ENCODE results near the gene LCTL.
"Not testable (repeated sequence)": the region's sequence is repeated elsewhere in the genome, so short reads cannot be mapped to it uniquely, and the experiment has no call there.

The LCTL gene

GRCh38 chr15:66592505-66593218 is 26.9 kb upstream of the LCTL start:
- DNase-seq (ENCODE audit: insufficient read length, low spot score) (no peak), FAIRE-seq (no peak)
- TF ChIP-seq POLR2A (IDR thresholded peaks at IDR 0.05; ENCODE audit: low read depth, low read length) (no peak), TAF1 (IDR thresholded peaks at IDR 0.05; ENCODE audit: low read depth, low read length) (no peak), PAX5 (IDR thresholded peaks at IDR 0.05; ENCODE audit: insufficient read depth, low read length, severe bottlenecking) (no peak), POU2F2 (IDR thresholded peaks at IDR 0.05; ENCODE audit: low read depth, low read length) (no peak)

- DNase-seq (ENCODE audit: insufficient read length, low spot score) (no peak), FAIRE-seq (no peak)
- TF ChIP-seq PAX5 (IDR thresholded peaks at IDR 0.05; ENCODE audit: insufficient read depth, low read length, severe bottlenecking) (no peak), POLR2A (IDR thresholded peaks at IDR 0.05; ENCODE audit: low read depth, low read length) (no peak), SPI1 (IDR thresholded peaks at IDR 0.05; ENCODE audit: low read depth, low read length) (no peak), POU2F2 (IDR thresholded peaks at IDR 0.05; ENCODE audit: low read depth, low read length) (no peak), POLR2AphosphoS5 (IDR thresholded peaks at IDR 0.05; ENCODE audit: low read depth, low read length) (no peak), TAF1 (IDR thresholded peaks at IDR 0.05; ENCODE audit: low read depth, low read length) (no peak)
Measured at GRCh38 chr15:66591322-66591862, 25.6 kb upstream of the LCTL start.

GRCh38 chr15:66590435-66590834 is 24.6 kb upstream of the LCTL start:
- DNase-seq (ENCODE audit: insufficient read length, low spot score) (no peak), FAIRE-seq (no peak)
- TF ChIP-seq TAF1 (IDR thresholded peaks at IDR 0.05; ENCODE audit: low read depth, low read length), result no peak

- DNase-seq (ENCODE audit: insufficient read length, low spot score), result not testable (repeated sequence)
Measured at GRCh38 chr15:66589429-66589828, 23.6 kb upstream of the LCTL start.

GRCh38 chr15:66588971-66589370 is 23.2 kb upstream of the LCTL start:
- TF ChIP-seq PAX5 (IDR thresholded peaks at IDR 0.05; ENCODE audit: insufficient read depth, low read length, severe bottlenecking), result no peak
- TF ChIP-seq POLR2A (IDR thresholded peaks at IDR 0.05; ENCODE audit: low read depth, low read length), result no peak
- no peak for TF ChIP-seq TAF1 (IDR thresholded peaks at IDR 0.05; ENCODE audit: low read depth, low read length)
- TF ChIP-seq SPI1 (IDR thresholded peaks at IDR 0.05; ENCODE audit: low read depth, low read length), result no peak
- TF ChIP-seq POU2F2 (IDR thresholded peaks at IDR 0.05; ENCODE audit: low read depth, low read length), result no peak
- TF ChIP-seq POLR2AphosphoS5 (IDR thresholded peaks at IDR 0.05; ENCODE audit: low read depth, low read length), result no peak
- no peak for DNase-seq (ENCODE audit: insufficient read length, low spot score)
- no peak for FAIRE-seq

More at GRCh38 chr15:66589429-66589828, 23.6 kb upstream of the LCTL start:
- FAIRE-seq, result not testable (repeated sequence)

GRCh38 chr15:66588537-66588936 is 22.7 kb upstream of the LCTL start:
- no peak for DNase-seq (ENCODE audit: insufficient read length, low spot score)
- TF ChIP-seq POLR2A (IDR thresholded peaks at IDR 0.05; ENCODE audit: low read depth, low read length) (no peak), TAF1 (IDR thresholded peaks at IDR 0.05; ENCODE audit: low read depth, low read length) (no peak), POU2F2 (IDR thresholded peaks at IDR 0.05; ENCODE audit: low read depth, low read length) (no peak), SPI1 (IDR thresholded peaks at IDR 0.05; ENCODE audit: low read depth, low read length) (no peak), PAX5 (IDR thresholded peaks at IDR 0.05; ENCODE audit: insufficient read depth, low read length, severe bottlenecking) (no peak), POLR2AphosphoS5 (IDR thresholded peaks at IDR 0.05; ENCODE audit: low read depth, low read length) (no peak)
- FAIRE-seq, result no peak

- FAIRE-seq (no peak), DNase-seq (ENCODE audit: insufficient read length, low spot score) (no peak)
- TF ChIP-seq SPI1 (IDR thresholded peaks at IDR 0.05; ENCODE audit: low read depth, low read length) (no peak), POU2F2 (IDR thresholded peaks at IDR 0.05; ENCODE audit: low read depth, low read length) (no peak), PAX5 (IDR thresholded peaks at IDR 0.05; ENCODE audit: insufficient read depth, low read length, severe bottlenecking) (no peak), POLR2AphosphoS5 (IDR thresholded peaks at IDR 0.05; ENCODE audit: low read depth, low read length) (no peak), TAF1 (IDR thresholded peaks at IDR 0.05; ENCODE audit: low read depth, low read length) (no peak), POLR2A (IDR thresholded peaks at IDR 0.05; ENCODE audit: low read depth, low read length) (no peak)
Measured at GRCh38 chr15:66587749-66588148, 22.0 kb upstream of the LCTL start.

- DNase-seq (ENCODE audit: insufficient read length, low spot score), result no peak
- no peak for FAIRE-seq
Measured at GRCh38 chr15:66587020-66587419, 21.2 kb upstream of the LCTL start.

GRCh38 chr15:66586155-66586976 is 20.6 kb upstream of the LCTL start:
- DNase-seq (ENCODE audit: insufficient read length, low spot score) (no peak), FAIRE-seq (no peak)
- TF ChIP-seq POLR2A (IDR thresholded peaks at IDR 0.05; ENCODE audit: low read depth, low read length), result no peak
- no peak for TF ChIP-seq PAX5 (IDR thresholded peaks at IDR 0.05; ENCODE audit: insufficient read depth, low read length, severe bottlenecking)
- no peak for TF ChIP-seq POLR2AphosphoS5 (IDR thresholded peaks at IDR 0.05; ENCODE audit: low read depth, low read length)
- TF ChIP-seq SPI1 (IDR thresholded peaks at IDR 0.05; ENCODE audit: low read depth, low read length), result no peak
- TF ChIP-seq TAF1 (IDR thresholded peaks at IDR 0.05; ENCODE audit: low read depth, low read length), result no peak
- no peak for TF ChIP-seq POU2F2 (IDR thresholded peaks at IDR 0.05; ENCODE audit: low read depth, low read length)

More at GRCh38 chr15:66587020-66587419, 21.2 kb upstream of the LCTL start:
- TF ChIP-seq POU2F2 (IDR thresholded peaks at IDR 0.05; ENCODE audit: low read depth, low read length) (no peak), POLR2A (IDR thresholded peaks at IDR 0.05; ENCODE audit: low read depth, low read length) (no peak), POLR2AphosphoS5 (IDR thresholded peaks at IDR 0.05; ENCODE audit: low read depth, low read length) (no peak), PAX5 (IDR thresholded peaks at IDR 0.05; ENCODE audit: insufficient read depth, low read length, severe bottlenecking) (no peak), TAF1 (IDR thresholded peaks at IDR 0.05; ENCODE audit: low read depth, low read length) (no peak), SPI1 (IDR thresholded peaks at IDR 0.05; ENCODE audit: low read depth, low read length) (no peak)
